Activated T-helper 17 cell treated with anti-CD3 and anti-CD28 coated beads, Interleukin-2, amount 50 U/mL, for 72 hours (primary cell): ENCODE data around the gene PYGB. TPM values are rescaled to one million over a fixed set of nuclear protein-coding genes. Genes with fewer than 3 reads are reported as not detected.
A peak's percentile ranks its signal among the peaks of the same experiment; 100 is the strongest.

Experiments used
- ATAC-seq: fragments of 150-1000 bp; cut with Tn5 transposase; replicated peaks from 2 replicates; pipeline ENCODE4 v1.10.0; 2021; ENCODE audit warnings: mild to moderate bottlenecking, moderate library complexity
- H3K27ac Mint-ChIP-seq: one replicate; pipeline ENCODE4 v1.8.0; 2022; ENCODE audit warnings: mixed read lengths
- H3K27me3 Mint-ChIP-seq: one replicate; pipeline ENCODE4 v1.8.0; 2022; ENCODE audit warnings: mixed read lengths
- H3K36me3 Mint-ChIP-seq: one replicate; pipeline ENCODE4 v1.8.0; 2022; ENCODE audit warnings: low read depth, mild to moderate bottlenecking, mixed read lengths
- H3K4me1 Mint-ChIP-seq: one replicate; pipeline ENCODE4 v1.8.0; 2022; ENCODE audit warnings: mixed read lengths
- H3K4me3 Mint-ChIP-seq: one replicate; pipeline ENCODE4 v1.8.0; 2022; ENCODE audit warnings: mild to moderate bottlenecking, mixed read lengths
- H3K9me3 Mint-ChIP-seq: one replicate; pipeline ENCODE4 v1.8.0; 2022; ENCODE audit warnings: mixed read lengths
- total RNA-seq, 2 donors: library from RNA; stranded (reverse); gene quantifications; one replicate each; pipeline ENCODE4 v1.2.3, GENCODE V29; 2022

PYGB gene
- total RNA-seq, 2 donors from 2014 or later = 15.4 to 27.0 TPM

GRCh38 chr20:25282034-25282781, 34.3 kb downstream of the PYGB start:
- Mint-ChIP-seq H3K4me3 (no peak overlapping the region), H3K4me1 (no peaks in the 10 kb centered on the region), H3K27me3 (no peaks in the 10 kb centered on the region), H3K36me3 (peaks cover 52% of the 10 kb centered on the region), H3K9me3 (no peaks in the 10 kb centered on the region), H3K27ac (peak overlapping the region; percentile 74)
- no peak for ATAC-seq

DNA sequence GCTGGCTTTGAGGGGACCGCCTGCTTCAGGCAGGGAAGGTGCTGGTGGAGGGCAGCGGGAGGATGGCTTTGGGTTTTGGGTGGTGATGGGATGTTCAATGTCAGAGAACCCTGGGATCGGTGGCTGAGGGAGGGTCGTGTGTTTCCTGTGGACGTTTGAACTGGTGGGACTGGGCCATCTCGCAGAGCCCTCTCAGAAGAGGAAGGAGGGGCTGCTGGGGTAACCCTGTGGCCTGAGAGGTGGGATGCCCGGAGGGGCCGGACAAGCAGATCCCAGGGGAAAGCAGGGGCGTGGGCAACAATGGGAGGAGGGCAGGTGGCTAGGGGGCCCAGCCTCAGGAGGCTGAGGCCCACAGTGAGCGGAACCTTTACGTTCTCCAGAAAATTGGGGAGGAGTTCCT, 34.9 kb downstream of the PYGB start:
- Mint-ChIP-seq H3K27me3 (no peaks in the 10 kb centered on the region), H3K36me3 (peaks cover 50% of the 10 kb centered on the region), H3K4me3 (no peak overlapping the region), H3K4me1 (no peaks in the 10 kb centered on the region), H3K27ac (peak overlapping the region; percentile 74), H3K9me3 (no peaks in the 10 kb centered on the region)
- ATAC-seq = no peak

DNA sequence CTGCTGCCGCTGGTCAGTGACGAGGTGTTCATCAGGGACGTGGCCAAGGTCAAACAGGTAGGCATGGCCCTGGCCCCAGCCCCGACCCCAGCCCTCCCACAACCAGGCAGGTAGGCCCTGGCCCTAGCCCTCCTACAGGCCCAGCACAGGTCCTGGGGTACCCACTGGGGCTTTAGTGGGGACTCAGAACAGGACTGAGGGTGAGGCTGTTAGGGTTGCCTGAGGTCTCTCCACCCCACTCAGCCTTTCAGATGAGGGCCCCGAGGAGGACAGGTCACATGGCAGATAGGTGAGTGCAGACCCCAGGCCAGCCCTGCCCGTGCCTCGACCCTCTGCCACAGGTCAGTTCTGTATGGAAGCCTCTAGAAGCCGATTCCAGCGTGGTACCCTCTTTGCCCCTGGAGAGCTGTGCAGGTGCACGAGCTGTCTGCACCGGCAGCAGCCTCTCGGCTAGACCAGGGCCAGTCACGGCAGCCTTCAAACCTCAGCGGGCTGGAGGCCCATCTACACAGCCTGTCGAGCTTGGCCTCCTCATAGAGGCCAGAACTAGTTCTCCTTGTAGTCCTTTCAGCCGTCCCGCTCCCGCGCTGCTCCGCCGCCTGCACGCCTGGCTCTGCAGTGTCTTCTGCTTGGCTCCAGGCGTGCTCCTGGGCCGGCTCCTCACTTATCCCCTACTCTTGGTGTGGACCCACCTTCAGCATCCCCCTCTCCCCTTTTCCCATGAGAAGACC, 35.5 kb downstream of the PYGB start:
- no peaks in the 10 kb centered on the region for H3K9me3 Mint-ChIP-seq
- no peak overlapping the region for H3K4me3 Mint-ChIP-seq
- ATAC-seq = no peak
- H3K27ac Mint-ChIP-seq = peak overlapping the region; percentile 74
- no peaks in the 10 kb centered on the region for H3K27me3 Mint-ChIP-seq
- H3K4me1 Mint-ChIP-seq = no peaks in the 10 kb centered on the region
- peaks cover 48% of the 10 kb centered on the region for H3K36me3 Mint-ChIP-seq

GRCh38 chr20:25284131-25284601, 36.3 kb downstream of the PYGB start:
- Mint-ChIP-seq H3K4me1 (no peaks in the 10 kb centered on the region), H3K9me3 (no peaks in the 10 kb centered on the region), H3K27ac (no peak overlapping the region), H3K36me3 (peaks cover 45% of the 10 kb centered on the region), H3K4me3 (no peak overlapping the region), H3K27me3 (no peaks in the 10 kb centered on the region)
- ATAC-seq = no peak

DNA sequence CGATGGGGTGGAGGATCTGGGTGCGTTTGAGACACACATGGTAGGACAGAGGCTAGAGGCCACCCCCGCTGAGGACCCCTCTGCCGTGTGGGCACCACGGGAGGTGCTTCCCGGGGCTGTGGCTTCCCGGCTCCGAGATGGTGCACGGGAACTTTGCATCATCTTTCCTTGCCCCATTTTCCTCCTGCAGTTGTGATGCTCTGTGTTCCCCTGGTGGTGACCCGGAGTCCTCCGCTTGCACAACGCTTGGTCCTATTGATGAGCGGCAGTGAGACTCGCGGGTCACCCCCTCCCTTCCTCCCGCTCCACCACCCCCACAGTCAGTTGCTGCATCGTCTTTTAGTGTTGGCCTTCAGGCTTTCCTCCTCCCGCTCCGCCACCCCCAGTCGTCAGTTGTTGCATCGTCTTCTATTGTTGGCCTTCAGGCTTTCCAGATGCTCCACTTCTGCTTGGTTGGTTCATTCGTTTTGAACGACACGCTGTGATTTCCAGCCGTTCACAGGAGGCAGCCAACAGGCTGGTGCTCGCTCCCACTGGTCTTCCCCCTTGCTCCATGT, 37.3 kb downstream of the PYGB start:
- H3K36me3 Mint-ChIP-seq = peaks cover 36% of the 10 kb centered on the region
- no peak for ATAC-seq
- H3K4me3 Mint-ChIP-seq = no peak overlapping the region
- H3K27ac Mint-ChIP-seq = no peak overlapping the region
- no peaks in the 10 kb centered on the region for H3K27me3 Mint-ChIP-seq
- H3K9me3 Mint-ChIP-seq = no peaks in the 10 kb centered on the region
- no peaks in the 10 kb centered on the region for H3K4me1 Mint-ChIP-seq

GRCh38 chr20:25285856-25286798, 38.2 kb downstream of the PYGB start:
- Mint-ChIP-seq H3K27ac (no peak overlapping the region), H3K27me3 (no peaks in the 10 kb centered on the region)
- no peak for ATAC-seq

GRCh38 chr20:25286917-25287316, 39.0 kb downstream of the PYGB start:
- peak overlapping the region; percentile 48 for H3K27ac Mint-ChIP-seq
- H3K4me3 Mint-ChIP-seq = no peak overlapping the region
- H3K4me1 Mint-ChIP-seq = no peaks in the 10 kb centered on the region
- H3K9me3 Mint-ChIP-seq = no peaks in the 10 kb centered on the region
- no peaks in the 10 kb centered on the region for H3K27me3 Mint-ChIP-seq
- ATAC-seq = no peak
- H3K36me3 Mint-ChIP-seq = peaks cover 45% of the 10 kb centered on the region

More at GRCh38 chr20:25285856-25286798, 38.2 kb downstream of the PYGB start:
- H3K36me3 Mint-ChIP-seq = peaks cover 39% of the 10 kb centered on the region
- H3K4me1 Mint-ChIP-seq = no peaks in the 10 kb centered on the region
- H3K4me3 Mint-ChIP-seq = no peak overlapping the region
- H3K9me3 Mint-ChIP-seq = no peaks in the 10 kb centered on the region

DNA sequence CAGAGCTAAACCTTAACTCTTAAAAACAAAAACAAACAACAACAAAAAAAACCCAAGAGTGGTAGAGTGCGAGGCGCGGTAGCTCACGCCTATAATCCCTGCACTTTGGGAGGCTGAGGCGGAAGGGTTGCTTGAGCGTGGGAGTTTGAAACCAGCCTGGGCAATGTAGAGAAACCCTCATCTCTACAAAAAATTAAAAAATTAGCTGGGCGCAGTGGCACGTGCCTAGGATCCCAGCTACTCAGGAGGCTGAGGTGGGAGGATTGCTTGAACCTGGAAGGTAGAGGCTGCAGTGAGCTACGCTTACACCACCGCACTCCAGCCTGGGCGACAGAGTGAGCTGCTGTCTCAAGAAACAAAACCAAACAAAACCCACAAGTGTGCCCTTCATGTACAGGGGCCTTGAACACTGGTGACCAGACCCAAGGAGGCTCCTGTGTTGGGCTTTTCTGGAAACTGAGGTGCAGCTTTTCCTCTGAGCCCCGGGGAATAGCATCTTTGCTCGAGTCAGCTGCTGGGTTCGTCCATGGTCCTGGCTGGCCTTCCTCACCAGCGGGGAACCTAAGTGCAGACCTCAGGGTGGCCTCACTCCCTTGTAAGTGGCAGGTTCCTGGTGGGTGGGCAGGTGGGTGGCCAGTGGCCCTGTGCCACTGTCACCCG, 39.9 kb downstream of the PYGB start:
- Mint-ChIP-seq H3K27me3 (no peaks in the 10 kb centered on the region), H3K4me3 (no peak overlapping the region), H3K4me1 (no peaks in the 10 kb centered on the region), H3K36me3 (peaks cover 45% of the 10 kb centered on the region), H3K27ac (peak overlapping the region; percentile 48), H3K9me3 (no peaks in the 10 kb centered on the region)
- no peak for ATAC-seq

DNA sequence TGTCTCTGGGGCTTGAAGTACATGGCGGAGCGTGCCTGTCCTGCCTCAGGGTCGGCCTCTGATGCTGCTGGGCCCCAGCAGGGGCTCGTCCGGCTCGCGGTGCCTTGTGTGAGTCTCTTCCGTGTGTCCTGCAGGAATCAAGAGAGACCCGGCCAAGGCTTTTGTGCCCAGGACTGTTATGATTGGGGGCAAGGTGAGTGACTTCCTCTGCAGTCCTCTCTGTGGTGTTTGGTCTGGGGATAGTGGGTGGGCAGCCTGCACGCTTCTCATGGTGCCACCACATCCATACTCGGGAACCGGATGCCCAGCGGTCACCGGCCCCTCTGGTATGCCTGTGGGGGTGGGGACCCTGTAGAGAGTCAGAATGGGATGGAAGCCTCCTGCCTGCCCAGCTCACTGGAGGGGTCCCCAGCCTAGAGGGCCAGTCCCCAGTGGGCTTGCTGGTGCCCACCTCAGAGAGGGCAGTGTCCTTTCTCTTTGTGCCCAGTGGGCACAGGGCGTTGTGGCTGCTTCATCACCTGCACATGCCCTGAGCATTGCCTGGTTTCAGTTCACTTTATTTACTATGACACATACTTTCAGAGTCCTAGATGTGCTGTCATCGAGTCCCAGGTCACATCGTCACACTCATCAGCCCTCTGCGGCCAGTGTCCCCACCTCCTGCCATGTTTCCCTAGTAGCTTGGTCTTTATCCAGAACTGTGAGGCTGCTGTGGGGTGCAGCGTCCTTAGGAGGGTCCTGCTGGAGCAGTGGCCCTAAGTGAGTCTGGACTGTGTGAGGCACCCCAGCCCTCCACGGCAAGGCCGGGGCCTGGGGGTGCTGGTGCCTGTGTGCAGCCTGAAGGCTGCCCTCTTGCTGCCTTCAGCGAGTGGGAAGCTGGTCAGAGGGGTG, 40.7 kb downstream of the PYGB start:
- peak; percentile 95 for ATAC-seq
- peak overlapping the region; percentile 58 for H3K27ac Mint-ChIP-seq
- no peaks in the 10 kb centered on the region for H3K27me3 Mint-ChIP-seq
- peaks cover 4% of the 10 kb centered on the region for H3K4me1 Mint-ChIP-seq
- H3K9me3 Mint-ChIP-seq = no peaks in the 10 kb centered on the region
- H3K36me3 Mint-ChIP-seq = peaks cover 43% of the 10 kb centered on the region
- H3K4me3 Mint-ChIP-seq = no peak overlapping the region

DNA sequence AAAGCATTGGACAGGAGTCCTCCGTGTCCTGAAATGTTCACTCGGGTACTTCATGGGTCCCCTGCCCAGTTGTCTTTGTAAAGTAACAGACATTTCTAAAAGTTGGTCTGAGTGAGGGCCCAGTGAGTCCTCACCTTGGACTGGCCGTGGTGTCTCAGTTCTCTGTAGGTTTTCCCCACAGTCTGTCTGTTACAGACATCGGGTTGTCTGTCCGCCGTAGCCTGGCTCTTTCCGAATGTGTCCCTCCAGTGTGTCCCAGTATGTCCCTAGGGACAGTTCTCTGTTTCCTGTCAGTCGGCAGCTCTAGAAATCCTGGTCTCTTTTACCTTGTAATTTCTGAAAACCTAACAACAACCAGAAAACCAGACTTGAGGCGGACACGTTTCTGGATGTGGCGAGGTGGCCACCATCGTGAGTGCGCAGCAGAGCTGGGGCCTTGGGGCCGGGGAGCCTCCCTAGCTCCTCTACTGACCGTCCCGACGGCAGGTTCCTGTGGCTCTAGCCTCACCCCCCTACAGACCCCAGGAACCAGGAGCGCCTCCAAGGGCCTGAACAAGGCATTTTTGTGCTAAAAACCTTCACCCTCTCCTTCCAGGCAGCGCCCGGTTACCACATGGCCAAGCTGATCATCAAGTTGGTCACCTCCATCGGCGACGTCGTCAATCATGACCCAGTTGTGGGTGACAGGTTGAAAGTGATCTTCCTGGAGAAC, 42.2 kb downstream of the PYGB start:
- peaks cover 33% of the 10 kb centered on the region for H3K36me3 Mint-ChIP-seq
- H3K9me3 Mint-ChIP-seq = no peaks in the 10 kb centered on the region
- no peaks in the 10 kb centered on the region for H3K27me3 Mint-ChIP-seq
- no peak for ATAC-seq
- H3K4me3 Mint-ChIP-seq = no peak overlapping the region
- H3K27ac Mint-ChIP-seq = peak overlapping the region; percentile 58
- peaks cover 6% of the 10 kb centered on the region for H3K4me1 Mint-ChIP-seq

DNA sequence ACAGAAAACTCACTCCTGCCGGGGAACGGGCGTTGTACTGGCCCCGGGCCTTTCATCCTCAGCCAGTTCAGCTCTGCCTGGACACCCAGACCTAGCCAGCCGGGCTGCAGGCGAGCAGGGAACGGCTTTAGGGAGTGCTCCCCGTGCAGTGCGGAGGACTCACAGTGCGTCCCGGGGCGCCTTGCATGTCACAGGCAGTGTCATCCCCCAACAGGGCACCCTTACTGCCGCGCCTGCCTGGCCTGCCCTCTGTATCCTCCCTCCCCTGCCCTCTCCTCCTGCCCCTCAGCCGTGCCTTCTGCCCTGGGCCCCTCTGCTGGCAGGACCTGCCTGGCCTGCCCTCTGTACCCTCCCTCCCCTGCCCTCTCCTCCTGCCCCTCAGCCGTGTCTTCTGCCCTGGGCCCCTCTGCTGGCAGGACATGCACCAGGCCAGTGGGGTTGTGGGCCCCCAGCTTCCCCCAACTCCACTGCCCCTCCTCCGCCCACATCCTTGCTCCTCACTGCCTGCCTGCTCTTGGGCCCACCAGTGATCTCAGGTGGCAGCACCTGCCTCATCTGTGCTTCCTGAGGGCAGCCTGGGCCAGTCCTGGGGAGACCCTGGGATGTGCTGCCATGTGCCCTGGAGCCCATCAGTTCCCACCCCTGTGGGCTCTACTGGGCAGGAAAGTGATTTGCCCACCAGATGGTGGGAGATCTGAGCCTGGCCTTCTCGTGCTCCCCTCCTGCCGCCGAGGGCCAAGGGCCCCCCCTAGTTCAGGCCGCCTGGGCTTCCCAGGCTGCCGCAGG, 43.0 kb downstream of the PYGB start:
- H3K27ac Mint-ChIP-seq = no peak overlapping the region
- H3K9me3 Mint-ChIP-seq = no peaks in the 10 kb centered on the region
- no peak for ATAC-seq
- peaks cover 26% of the 10 kb centered on the region for H3K36me3 Mint-ChIP-seq
- H3K27me3 Mint-ChIP-seq = no peaks in the 10 kb centered on the region
- H3K4me3 Mint-ChIP-seq = no peak overlapping the region
- H3K4me1 Mint-ChIP-seq = peaks cover 6% of the 10 kb centered on the region
